Cerebellar cortex (tissue), 1 donor: ENCODE results near the gene OPTN.
A peak's percentile ranks its signal among the peaks of the same experiment; 100 is the strongest.
"Not testable (repeated sequence)": the region's sequence is repeated elsewhere in the genome, so short reads cannot be mapped to it uniquely, and the experiment has no call there.

Source experiments
- DNase-seq: peaks from one replicate; pipeline ENCODE4 v3.0.0-alpha.2; 2015; ENCODE audit warnings: low spot score

Gene OPTN

GRCh38 chr10:13099666-13100348, at the start of gene OPTN:
Gene OPTN, plus strand, starts transcription at chr10:13100163. Its CDS starts 8,960 bp downstream, at chr10:13109123.
- DNase-seq: peak; percentile 82

DNA sequence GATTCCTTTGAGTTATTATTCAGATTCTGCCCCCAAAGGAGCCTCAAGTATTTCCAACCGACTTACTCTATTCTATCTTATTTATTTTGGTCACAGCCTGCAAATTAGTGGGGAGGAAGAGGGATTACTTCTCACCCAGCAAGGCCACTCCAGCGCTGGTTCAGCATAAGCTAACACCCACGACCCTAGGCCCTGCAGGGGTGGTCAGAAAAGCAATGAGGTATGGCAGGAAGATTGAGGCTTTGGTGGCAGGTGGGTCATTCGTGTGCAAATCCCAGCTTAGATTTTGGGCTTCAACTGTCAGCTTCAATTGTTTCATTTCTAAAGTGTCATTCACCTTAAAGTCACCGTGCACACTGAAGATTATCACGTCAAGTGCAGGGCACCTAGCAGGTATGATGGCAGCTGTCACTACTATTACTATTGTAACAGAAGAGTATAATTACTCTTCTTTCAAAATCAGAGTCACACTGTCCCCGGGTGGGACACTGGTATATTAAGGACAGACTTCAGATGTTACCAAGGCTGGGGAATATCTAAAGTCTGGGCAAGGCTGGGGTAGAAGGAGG, 48.8 kb upstream of the OPTN start:
- DNase-seq: no peak

- DNase-seq: not testable (repeated sequence)
Measured at GRCh38 chr10:13053208-13053607, 46.8 kb upstream of the OPTN start.

GRCh38 chr10:13053794-13054462, 46.0 kb upstream of the OPTN start:
- DNase-seq: no peak

DNA sequence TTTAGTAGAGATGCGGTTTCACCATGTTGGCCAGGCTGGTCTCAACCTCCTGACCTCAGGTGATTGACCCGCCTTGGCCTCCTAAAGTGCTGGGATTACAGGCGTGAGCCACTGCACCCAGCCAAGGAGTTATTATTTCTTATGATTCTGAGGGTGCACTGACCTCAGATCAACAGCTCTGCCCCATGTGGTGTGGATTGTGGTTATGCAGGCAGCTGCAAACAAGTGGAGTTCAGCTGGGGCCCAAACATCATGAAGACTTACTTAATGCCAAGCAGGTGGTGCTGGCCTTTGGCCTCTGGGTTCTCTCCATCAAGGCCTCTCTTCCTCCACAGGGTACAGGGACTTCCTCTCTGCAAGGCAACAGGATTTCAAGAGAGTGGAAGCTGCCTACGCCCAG, 45.1 kb upstream of the OPTN start:
- no peak for DNase-seq

GRCh38 chr10:13056456-13057077, 43.4 kb upstream of the OPTN start:
- DNase-seq: peak; percentile 4

- no peak for DNase-seq
Measured at GRCh38 chr10:13062803-13063202, 37.2 kb upstream of the OPTN start.

DNA sequence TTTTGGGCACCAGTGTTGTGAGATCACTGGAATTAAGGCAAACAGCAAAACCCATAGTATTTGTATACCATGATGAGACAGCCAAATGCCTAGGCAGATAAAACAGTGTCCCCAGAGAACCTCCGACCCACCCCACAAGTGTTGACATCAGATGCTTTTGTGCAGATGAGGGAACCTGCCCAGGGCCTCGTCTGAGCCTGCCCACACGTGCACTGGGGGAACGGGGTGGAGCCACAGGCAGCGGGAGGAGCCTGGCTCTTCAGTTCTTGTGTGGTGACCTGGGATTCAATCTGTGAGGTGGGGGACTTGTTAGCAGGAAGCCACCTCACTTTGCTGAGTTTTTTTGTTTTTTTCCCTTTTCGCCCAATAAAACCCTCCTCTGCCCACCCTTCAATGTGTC, 33.4 kb upstream of the OPTN start:
- no peak for DNase-seq

GRCh38 chr10:13067431-13067830, 32.5 kb upstream of the OPTN start:
- DNase-seq: no peak

DNA sequence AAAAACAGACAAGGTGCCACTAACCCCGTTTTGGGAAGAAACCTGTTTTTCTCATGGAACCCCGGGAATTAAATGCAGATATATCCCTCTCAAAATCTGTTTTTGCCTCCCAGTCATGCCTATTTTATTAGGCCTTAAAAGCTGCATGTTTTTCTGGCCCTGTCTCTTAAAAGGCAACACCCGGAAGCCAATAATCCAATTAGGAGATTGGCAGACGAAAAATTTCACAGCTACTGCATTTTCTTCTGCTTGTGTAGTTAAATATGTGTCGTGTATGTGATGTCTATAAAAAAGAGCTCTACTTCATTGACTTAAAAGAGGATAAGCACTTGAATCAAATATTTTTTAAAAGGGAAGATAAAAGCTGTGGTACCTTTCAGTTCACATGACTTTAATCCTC, 31.9 kb upstream of the OPTN start:
- DNase-seq: no peak

- DNase-seq: no peak
Measured at GRCh38 chr10:13068484-13068883, 31.5 kb upstream of the OPTN start.

- DNase-seq: no peak
Measured at GRCh38 chr10:13072339-13072738, 27.6 kb upstream of the OPTN start.

- DNase-seq: peak; percentile 81
Measured at GRCh38 chr10:13074563-13075451, 25.2 kb upstream of the OPTN start.

DNA sequence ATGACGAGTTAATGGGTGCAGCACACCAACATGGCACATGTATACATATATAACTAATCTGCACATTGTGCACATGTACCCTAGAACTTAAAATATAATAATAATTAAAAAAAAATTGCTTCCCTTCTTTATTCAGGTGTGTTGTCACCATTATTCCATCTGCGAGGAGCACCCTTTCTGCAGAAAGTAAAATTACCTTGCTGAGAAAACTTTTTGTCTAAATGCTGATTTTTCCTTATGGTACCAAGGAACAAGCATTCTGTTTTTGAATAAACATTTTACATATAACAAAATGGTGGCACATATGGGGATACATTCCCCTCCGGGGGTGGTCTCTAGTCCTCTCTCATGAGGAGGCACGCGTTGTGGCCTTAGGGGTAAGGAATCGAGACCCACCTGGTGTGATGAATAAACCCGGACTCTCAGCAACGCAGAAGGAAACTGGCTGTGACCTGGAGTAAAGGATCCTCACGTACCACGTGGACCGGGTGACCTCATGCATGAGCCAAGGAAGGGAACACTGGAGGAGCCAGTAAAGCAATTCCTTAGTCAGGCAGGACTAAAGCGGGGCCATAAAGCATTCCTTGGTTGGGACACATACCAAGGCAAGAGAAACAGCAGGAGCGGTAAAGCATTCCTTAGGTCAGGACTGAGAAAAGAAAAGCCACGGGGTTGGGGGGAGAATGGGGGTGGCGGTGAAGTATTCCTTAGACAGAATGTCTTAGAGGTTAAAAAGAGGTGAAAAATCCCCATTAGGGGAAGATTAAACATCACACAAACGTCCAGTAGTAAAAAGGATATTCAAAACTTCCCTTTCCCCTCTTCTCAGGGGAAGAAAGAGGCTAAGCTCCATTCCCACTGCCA, 20.8 kb upstream of the OPTN start:
- DNase-seq: no peak

- no peak for DNase-seq
Measured at GRCh38 chr10:13079776-13080050, 20.2 kb upstream of the OPTN start.

DNA sequence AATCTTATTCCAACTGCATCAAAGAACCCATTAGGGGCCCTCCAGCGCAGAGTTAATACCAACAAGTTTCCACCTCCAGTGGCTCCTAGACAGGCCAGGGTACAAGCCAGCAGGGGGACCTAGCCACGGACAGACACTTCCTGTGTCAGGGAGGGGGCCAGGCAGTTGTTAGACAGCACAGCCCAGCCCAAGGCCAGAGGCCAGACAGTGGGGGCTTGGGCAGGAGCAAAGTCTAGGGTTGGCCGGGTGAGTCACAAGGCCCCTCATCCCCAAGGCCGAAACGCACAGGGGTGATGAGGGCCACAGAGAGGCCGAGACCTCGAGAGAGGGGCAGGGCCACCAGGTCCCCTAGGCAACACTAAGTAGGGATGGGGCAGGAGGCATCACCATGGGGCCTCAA, 19.3 kb upstream of the OPTN start:
- no peak for DNase-seq

DNA sequence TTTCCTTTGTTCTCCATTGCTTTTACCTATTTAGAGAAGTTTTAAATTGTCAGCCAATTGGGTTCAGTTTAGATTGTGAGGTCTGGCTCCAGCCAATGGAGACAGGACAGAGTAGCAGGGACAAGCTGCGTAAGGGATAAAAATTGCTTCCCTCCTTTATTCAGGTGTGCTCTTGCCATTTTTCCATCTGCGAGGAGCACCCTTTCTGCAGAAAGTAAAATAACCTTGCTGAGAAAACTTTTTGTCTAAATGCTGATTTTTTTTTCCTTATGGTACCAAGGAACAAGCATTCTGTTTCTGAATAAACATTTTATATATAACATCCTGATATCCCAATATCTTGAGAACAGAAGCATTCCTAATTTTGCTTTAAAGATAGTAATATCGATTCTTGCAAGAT, 16.3 kb upstream of the OPTN start:
- not testable (repeated sequence) for DNase-seq

GRCh38 chr10:13086056-13086455, 13.9 kb upstream of the OPTN start:
- no peak for DNase-seq

DNA sequence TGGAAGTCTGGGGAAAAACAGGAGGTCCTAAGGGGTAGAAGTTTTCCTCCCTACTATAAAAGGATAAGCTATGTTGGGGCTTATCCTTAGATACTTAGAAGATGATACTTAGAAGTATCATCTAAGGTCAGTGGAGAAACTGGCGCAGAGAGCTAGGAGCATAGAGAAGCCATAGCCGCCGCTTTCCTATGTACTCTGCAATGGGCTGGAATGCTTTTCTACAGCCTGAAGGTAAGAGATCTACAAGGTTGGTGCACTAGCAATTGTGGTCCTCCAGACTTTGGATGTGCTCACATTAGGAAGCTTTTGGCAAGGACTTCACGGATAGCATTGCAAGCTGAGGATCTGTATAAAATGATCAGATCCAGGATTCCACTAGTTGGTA, 12.4 kb upstream of the OPTN start:
- DNase-seq: no peak

GRCh38 chr10:13087986-13088618, 11.9 kb upstream of the OPTN start:
- no peak for DNase-seq

GRCh38 chr10:13089345-13089744, 10.6 kb upstream of the OPTN start:
- DNase-seq: no peak
